VCaP (cell line): ENCODE results near the gene GLIS1.

Source experiments
- H3K27ac ChIP-seq: fragments of 450-650 bp; 2 replicates; pipeline ENCODE4 v1.5.1; 2017
- TF ChIP-seq, protein P1 (sequence below): fragments of 450-650 bp; conservative IDR thresholded peaks from 2 replicates; pipeline ENCODE4 v1.5.1; 2017; ENCODE audit warnings: mild to moderate bottlenecking, moderate library complexity

GLIS1 gene

DNA sequence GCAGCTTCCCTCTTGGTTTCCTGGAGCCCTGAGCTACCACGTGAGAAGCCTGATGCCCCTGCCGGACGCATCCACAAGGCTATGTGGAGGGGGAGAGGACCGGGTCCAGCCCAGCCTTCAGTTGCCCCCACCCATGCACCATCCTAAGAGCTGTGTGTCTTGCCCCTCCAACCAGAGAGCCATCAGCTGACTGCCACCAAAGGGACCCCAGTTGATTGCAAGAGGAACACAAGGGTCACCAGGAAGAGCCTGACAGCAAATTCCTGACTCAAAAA, 81.5 kb downstream of the GLIS1 start:
- H3K27ac ChIP-seq, result no peak overlapping the region
- TF ChIP-seq, protein P1, sequence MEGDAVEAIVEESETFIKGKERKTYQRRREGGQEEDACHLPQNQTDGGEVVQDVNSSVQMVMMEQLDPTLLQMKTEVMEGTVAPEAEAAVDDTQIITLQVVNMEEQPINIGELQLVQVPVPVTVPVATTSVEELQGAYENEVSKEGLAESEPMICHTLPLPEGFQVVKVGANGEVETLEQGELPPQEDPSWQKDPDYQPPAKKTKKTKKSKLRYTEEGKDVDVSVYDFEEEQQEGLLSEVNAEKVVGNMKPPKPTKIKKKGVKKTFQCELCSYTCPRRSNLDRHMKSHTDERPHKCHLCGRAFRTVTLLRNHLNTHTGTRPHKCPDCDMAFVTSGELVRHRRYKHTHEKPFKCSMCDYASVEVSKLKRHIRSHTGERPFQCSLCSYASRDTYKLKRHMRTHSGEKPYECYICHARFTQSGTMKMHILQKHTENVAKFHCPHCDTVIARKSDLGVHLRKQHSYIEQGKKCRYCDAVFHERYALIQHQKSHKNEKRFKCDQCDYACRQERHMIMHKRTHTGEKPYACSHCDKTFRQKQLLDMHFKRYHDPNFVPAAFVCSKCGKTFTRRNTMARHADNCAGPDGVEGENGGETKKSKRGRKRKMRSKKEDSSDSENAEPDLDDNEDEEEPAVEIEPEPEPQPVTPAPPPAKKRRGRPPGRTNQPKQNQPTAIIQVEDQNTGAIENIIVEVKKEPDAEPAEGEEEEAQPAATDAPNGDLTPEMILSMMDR, result no peak

DNA sequence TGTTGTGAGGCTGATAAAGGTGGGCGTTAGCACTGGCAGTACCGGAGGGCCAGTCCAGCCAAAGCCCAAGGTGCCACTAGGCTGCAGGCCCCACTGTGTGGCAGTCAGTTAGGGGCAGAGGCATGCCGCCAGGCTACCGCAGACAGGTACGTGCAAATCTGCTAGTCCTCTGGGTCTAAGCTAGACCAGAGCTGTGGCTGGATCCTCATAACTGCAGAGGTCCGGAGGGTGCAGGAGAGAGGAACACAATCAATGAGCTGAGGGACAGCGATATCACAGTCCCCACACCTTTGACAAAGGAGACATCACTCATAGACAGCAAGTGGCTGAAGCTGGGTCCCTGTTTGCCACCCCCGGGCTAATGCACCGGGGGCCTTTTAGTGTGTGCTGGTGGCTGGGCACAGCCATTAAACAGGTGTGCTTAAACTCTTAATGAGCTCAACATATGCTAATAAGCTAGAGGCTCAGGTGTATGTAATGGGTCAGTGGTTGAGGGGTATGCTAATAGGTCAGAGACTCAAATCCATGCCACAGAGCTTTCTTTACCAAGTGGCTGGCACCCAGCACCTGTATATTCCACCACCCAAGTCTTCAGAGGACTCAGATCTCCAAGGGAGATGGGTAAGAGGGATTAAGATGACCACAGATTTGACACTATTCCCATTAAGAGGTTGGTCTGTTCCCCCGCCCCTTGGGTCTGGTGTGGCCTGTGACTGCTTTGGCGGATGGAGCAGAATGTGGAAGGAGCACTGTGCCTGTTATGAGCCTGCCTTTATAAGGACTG, 82.0 kb downstream of the GLIS1 start:
- no peak overlapping the region for H3K27ac ChIP-seq
- TF ChIP-seq, protein P1, result no peak

DNA sequence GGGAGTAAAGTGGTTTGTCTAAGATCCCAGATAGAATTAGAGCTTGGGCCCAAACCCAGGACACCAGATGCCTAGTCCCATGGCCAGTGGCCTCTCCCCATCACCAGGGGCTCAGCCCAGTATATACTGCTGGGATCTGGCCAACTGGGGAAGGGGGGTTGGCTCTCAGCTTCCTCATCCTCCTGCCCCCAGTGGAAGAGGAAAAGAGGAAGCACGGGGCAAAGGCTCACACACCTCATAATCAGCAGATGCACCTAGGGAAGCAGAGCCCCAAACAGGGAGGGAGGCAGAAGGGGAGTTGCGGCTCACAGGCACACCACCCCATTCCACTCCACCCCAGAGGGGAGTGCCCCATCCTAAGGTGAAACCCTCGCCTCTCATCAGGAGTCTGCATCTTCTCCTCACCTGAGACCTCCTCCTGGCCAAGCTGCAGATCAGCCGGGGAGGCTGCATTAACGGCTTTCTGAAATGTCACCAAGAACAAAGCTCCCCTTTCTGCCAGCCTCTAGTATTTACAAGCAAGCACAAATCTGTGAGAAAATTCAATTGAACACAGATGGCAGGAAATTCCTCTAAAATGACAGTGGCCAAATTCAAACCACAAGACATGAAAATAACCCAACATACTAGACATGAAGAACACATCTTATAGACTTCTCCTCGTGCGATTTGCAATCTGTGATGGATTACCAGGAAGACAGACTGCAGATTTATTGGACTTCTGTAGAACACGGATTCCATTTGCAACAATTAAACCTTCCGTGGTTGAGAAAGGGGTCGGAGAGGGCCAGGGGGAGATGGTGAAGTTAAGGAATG, 82.8 kb downstream of the GLIS1 start:
- H3K27ac ChIP-seq, result no peak overlapping the region
- TF ChIP-seq, protein P1, result no peak

DNA sequence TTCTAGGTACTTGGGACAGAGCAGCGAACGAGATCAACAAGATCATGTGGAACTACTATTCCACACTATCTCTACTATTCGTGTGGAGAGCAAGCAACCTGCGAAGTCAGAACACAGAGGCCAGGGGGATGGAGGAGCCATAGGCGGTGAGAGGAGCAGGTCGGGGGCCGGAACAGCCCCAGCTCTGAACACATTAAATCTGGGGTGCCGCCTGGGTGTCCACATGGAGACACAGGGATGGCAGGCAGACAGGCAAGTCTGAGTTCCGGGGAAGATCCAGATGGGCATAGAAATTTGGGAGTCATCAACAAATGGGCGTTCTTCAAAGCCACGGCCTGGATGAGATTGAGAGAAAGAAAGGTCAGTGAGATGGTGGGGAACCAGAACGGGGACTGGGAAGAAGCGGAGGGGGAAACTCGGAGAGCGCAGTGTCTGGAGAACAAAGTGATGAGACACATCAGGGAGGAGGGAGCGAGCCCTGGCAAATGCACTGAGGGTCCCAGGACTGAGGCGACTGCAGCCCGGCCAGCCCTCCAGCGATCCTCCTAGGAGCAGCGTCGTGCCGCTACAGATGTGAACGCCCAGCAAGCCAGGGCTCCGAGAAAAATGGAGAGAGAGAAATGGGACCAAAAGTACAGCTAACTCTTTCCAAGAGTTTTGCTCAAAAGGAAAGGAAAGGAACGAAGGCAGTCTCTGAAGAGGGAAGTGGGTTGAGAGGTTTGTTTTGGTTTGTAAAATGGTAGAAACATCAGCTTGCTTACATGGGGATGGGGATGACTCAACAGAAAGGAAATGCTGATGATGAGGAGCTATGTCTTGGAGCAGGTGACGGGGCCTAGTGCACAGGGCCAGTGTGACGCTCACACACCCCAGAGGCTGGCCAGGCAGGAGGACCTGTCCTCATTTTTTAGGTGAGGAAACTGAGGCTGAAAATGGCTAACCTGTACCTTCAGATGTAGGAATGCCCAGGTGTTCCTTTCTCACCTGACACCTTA, 84.5 kb downstream of the GLIS1 start:
- no peak overlapping the region for H3K27ac ChIP-seq
- TF ChIP-seq, protein P1, result no peak

DNA sequence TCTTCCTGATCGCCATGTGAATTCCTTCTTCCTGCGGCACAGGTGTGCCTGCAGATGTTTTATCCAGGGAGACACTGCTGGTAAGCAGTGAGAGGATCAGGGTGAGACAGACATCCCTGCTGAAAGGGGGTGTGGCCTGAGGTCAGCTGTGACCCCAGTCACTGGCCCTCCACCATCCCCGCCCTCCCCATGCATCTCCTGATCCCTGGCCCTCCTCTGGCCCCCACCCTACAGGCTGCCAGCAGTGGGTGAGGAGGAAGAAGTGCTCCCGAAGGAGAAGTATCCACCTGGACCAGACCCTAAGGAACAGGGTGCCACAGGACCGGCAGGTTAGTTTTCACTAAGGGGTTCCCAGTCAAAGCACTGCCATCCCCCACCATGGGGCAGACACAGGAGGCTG, 85.3 kb downstream of the GLIS1 start:
- TF ChIP-seq, protein P1, result no peak
- no peak overlapping the region for H3K27ac ChIP-seq

DNA sequence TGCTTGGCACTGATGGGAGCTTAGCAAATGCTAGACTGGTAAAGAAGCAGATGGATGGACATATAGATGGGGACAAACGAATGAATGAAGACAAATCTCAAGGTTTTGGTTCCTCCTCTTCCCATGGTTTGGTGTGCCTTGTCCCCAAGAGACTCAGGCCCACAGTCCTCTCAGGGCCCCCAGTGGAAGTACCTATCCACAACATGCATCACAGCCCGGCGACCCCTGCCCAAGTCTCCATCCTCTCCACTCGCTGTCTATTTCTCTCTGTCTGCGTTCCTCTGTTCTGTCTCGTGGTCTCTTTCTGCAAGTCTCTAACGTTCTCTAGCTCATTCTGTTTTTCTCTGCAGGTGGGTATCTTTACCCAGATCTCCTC, 85.8 kb downstream of the GLIS1 start:
- H3K27ac ChIP-seq, result no peak overlapping the region
- TF ChIP-seq, protein P1, result no peak
